GM12801 (cell line): ENCODE results near the gene AHCYL1.

Experiments used
- TF ChIP-seq, protein P1 (sequence below): IDR thresholded peaks from one replicate; pipeline ENCODE4 v1.5.1; 2011; ENCODE audit warnings: control low read depth; ENCODE audit not compliant: insufficient read length; ENCODE audit errors: extremely low read depth

The AHCYL1 gene

DNA sequence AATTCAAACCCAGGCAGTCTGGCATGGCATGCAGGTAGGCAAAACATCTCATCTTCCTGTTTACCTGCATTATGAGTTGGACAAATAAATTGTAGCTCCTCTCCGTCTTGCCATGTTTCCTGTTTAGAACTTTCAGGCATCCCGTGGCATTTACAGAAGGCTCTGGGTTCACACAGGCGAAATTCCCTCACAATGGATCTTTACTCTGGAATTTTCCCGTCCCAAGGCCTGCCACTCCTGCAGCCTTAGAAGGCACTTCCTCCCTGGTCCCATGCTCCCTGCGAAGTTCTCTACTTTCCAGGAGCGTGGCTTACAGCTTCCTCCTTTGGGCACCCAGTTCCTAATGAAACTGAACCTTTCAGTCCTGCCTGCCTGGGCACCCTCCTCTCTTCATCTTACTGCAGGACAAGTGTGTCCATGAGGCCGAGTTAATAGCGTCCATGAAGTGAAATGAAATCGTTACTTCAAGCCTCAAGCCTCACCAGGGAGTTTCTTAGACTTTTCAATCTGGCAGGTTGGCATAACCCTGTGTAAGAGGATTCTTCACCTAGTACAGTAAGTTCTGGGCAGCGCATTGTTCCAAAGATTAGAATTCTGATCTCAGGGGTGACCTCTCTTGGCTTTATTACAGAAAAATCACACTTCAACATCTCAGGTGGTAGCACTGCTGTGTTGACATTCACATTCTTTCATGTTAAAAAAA is 36.8 kb upstream of the AHCYL1 start:
- TF ChIP-seq, protein P1, sequence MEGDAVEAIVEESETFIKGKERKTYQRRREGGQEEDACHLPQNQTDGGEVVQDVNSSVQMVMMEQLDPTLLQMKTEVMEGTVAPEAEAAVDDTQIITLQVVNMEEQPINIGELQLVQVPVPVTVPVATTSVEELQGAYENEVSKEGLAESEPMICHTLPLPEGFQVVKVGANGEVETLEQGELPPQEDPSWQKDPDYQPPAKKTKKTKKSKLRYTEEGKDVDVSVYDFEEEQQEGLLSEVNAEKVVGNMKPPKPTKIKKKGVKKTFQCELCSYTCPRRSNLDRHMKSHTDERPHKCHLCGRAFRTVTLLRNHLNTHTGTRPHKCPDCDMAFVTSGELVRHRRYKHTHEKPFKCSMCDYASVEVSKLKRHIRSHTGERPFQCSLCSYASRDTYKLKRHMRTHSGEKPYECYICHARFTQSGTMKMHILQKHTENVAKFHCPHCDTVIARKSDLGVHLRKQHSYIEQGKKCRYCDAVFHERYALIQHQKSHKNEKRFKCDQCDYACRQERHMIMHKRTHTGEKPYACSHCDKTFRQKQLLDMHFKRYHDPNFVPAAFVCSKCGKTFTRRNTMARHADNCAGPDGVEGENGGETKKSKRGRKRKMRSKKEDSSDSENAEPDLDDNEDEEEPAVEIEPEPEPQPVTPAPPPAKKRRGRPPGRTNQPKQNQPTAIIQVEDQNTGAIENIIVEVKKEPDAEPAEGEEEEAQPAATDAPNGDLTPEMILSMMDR: no peak

DNA sequence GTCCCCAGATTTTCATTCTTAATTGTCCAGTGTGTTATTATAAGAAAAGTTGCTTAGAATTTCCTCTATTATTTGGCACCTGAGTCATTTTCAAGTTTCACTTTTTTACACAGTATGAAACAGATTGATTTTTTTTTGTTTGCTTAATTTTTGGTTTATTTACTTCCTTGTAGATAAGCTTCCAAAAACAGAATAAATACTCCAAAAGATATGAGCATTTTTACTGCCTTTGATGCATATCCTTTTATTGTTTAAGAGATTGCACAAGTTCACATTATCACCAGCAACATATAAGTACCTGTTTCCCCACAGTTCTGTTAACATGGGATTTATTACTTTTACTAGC is 36.3 kb upstream of the AHCYL1 start:
- TF ChIP-seq, protein P1: no peak

DNA sequence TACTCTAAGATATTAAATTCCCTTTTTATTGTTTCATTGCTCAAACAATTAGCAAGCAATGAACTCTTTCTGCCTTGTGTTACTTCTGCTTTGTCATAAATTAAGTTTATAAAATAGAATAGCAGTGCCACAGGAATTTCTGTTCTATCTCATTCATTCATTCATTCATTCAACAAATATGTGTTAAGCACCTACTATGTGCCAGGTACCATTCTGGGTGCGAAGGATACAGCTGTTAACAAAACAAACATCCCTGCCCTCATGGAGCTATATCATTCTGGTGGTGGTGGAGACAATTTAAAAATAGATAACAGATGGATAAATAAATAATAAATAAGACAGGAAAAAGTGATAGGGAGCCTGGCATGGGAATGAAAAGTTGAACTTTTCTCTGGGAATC is 34.5 kb upstream of the AHCYL1 start:
- TF ChIP-seq, protein P1: no peak

DNA sequence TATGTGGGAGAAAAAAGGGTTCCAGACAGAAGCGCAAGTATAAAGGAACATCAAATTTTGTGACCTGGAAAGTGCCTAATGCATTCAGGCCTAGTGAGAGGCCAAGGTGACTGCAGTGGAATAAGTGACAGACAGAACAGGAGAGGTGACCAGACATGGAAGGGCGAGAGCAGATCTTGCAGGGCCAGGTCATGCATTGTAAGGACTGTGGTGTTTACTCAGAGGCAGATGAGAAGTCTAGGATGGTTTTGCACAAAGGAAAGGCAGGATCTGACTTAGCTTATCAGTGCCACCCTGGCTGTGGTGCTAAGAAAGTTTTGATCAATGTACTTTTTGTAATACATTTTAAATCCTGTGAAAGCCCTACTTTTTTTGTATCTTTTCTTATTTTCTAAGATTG is 34.1 kb upstream of the AHCYL1 start:
- TF ChIP-seq, protein P1: no peak

DNA sequence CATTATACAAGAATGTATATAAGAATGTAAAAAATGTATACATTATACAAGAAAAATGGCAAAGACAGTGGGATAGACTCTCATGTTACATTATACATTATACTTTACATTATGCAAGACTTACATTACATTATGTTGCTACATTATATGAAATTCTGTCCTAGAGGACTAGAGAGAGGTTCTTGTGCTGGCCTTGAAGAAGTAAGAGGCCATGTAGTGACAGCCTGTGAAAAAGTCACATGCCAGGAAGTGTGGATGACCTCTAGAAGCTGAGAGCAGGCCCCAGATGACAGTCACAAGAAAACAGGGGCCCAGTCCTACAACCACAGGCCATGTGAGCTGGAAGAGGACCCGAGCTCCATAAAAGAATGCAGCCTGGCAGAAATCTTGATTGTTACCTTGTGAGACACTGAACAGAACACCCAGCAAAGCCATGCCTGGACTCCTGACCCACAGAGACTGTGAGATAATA is 30.5 kb upstream of the AHCYL1 start:
- TF ChIP-seq, protein P1: no peak

DNA sequence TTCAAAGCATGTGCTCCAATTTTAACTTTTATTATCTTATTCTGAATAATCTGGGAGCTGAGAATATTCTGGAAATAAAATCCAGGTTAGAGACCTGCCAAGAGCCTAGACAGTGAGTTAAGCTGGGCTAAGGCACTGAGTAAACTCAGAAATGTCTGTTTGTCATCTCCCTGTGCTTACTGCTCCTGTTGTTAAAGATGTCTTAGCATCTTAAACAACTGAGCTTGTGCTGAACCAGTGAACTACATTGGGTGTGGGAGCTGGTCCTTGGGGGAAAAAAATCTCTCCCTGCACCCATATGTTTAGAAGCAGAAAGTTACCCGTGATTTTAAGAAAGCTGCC is 25.0 kb upstream of the AHCYL1 start:
- TF ChIP-seq, protein P1: no peak

DNA sequence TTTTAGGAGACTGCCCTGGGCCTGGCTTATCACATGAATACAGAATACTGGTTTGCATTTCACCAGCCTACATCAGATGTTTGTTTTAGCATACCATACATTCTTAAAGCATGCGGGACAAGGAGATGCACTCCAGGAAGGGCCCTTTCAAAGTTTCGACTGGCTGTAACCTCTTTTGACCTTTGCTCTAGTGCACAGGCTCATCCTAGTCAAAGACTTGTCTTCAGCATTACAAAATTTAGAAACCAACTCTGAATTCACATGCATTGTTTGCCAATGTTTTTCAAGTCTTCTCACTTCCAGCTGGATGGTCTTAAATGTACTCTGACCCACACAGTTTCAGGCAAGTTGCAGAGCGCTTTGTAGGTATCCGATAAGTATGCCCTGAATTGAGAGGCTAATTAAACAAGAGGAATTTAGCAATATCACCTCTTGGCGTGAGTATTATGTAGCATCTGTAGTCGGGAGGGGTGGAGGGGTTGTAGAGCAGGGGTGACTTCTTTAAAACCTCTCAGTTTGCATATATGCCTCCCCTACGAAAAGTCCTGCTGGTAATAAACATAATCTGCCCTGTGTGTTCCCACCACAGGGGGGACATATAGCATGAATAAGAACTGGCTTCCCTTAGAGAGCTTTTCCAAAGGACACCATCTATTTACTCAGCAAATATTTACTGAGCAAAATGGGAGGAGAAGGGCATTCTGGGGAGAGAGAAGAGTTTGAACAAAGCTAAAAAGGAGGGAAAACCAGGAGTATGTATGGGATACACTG is 24.4 kb upstream of the AHCYL1 start:
- TF ChIP-seq, protein P1: no peak
